GM12872 (cell line): ENCODE measurements around the gene CELA1.
A peak's percentile ranks its signal among the peaks of the same experiment; 100 is the strongest.

Experiments used
- TF ChIP-seq, protein P1 (sequence below): IDR thresholded peaks from 3 replicates; pipeline ENCODE4 v1.5.1; 2011; ENCODE audit warnings: low read depth, mild to moderate bottlenecking, low read length, moderate library complexity; ENCODE audit not compliant: insufficient read depth

The CELA1 gene

GRCh38 chr12:51351913-51352532 lies 5.5 kb upstream of the CELA1 start:
- TF ChIP-seq, protein P1, sequence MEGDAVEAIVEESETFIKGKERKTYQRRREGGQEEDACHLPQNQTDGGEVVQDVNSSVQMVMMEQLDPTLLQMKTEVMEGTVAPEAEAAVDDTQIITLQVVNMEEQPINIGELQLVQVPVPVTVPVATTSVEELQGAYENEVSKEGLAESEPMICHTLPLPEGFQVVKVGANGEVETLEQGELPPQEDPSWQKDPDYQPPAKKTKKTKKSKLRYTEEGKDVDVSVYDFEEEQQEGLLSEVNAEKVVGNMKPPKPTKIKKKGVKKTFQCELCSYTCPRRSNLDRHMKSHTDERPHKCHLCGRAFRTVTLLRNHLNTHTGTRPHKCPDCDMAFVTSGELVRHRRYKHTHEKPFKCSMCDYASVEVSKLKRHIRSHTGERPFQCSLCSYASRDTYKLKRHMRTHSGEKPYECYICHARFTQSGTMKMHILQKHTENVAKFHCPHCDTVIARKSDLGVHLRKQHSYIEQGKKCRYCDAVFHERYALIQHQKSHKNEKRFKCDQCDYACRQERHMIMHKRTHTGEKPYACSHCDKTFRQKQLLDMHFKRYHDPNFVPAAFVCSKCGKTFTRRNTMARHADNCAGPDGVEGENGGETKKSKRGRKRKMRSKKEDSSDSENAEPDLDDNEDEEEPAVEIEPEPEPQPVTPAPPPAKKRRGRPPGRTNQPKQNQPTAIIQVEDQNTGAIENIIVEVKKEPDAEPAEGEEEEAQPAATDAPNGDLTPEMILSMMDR: peak; percentile 77

- TF ChIP-seq, protein P1: no peak
These were observed 2.5 kb upstream of the CELA1 start for GRCh38 chr12:51349026-51349425.

DNA sequence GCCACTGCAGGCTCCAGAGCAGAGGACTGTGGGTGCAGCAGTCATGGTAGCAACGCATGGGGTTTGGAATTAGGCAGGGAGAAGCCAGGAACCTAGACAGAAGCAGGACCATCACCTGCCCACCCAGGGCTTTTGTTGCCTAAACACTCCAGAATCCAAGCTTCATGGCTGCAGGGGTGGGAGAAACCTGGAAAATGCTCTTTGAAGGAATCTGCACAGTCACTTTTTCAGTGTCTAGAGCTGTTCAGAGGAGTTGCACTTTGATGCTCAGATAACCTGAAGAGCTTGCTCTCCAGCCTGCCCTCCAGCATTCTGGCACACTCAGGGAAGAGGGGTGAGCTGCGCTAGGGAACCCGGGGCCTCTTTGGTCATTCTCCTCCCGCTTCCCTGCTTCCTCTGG lies 1.6 kb upstream of the CELA1 start:
- TF ChIP-seq, protein P1: no peak

DNA sequence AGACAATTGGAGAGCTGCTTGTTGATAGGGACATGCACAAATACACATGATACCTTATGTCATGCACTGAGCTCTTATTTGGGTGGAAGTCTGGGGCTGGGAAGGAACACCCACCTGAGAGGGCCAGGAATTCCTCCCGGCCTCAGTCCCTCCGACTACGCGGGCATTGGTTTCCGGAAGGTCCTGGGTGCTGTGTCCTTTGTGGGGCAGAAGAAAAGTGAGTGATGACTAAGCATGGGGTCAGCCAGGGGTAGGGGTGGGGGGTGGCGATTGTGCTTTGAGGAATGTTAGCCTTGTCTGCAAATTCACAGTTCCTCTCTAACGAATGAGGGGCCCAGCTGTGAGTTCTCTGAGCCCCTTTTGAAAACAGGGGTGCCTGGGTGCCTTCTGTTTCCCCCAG lies 798 bp downstream of the CELA1 start:
- TF ChIP-seq, protein P1: no peak

GRCh38 chr12:51343201-51343600 lies 3.3 kb downstream of the CELA1 start:
- TF ChIP-seq, protein P1: no peak

DNA sequence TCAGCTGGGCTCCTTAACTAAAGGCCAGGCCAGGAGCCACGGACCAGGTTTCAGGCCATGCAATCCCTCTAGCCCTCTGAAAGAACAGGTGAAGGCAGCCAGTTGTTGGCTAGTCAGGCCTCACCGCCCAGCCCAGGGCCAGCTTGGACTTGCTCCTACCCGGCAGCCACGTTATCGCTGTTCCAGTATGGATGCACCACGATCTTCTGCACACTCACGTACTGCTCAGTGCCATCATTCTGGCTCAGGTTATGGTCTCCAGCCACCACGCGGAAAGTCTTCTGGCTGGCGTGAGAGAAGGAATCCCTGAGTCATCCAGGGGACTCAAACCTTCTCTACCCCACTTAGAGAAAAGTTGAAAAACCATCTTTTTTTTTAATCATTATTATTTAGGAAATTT lies 4.1 kb downstream of the CELA1 start:
- TF ChIP-seq, protein P1: no peak

- TF ChIP-seq, protein P1: peak; percentile 100
These were observed 5.0 kb downstream of the CELA1 start for GRCh38 chr12:51341251-51342007.
